ENCODE results near the gene SFSWAP.
"Not testable (repeated sequence)": the region's sequence is repeated elsewhere in the genome, so short reads cannot be mapped to it uniquely, and the experiment has no call there.

SFSWAP gene

GRCh38 chr12:131700271-131700670 lies 10.6 kb upstream of the SFSWAP start:
- Histone ChIP-seq H4K5ac (ENCODE audit: low read length) (no peak overlapping the region), H2BK15ac (replicated peaks; ENCODE audit: low read depth) (no peak overlapping the region), H3K18ac (ENCODE audit: low read length) (no peak overlapping the region), H2BK120ac (ENCODE audit: low read depth, low read length) (no peak overlapping the region), H3K4me2 (ENCODE audit: low read length) (no peak overlapping the region), H2AK5ac (ENCODE audit: low read length) (no peak overlapping the region), H3K79me2 (ENCODE audit: control insufficient read depth, insufficient read depth, low read length) (no peaks in the 10 kb centered on the region), H3K4me3 (ENCODE audit: low read length) (no peak overlapping the region), H3K23ac (ENCODE audit: low read length) (no peak overlapping the region), H4K8ac (ENCODE audit: low read depth, low read length) (no peak overlapping the region), H3K56ac (ENCODE audit: low read length) (no peak overlapping the region), H2BK5ac (ENCODE audit: low read length) (no peak overlapping the region), H3K36me3 (ENCODE audit: control insufficient read depth, insufficient read depth, low read length) (no peaks in the 10 kb centered on the region), H3K4me1 (ENCODE audit: control insufficient read depth, low read depth, low read length) (no peaks in the 10 kb centered on the region), H3K27ac (ENCODE audit: low read depth, low read length) (no peak overlapping the region), H3K9ac (ENCODE audit: low read length) (no peak overlapping the region), H3K79me1 (ENCODE audit: low read length) (no peaks in the 10 kb centered on the region), H3K27me3 (ENCODE audit: insufficient read depth, low read length, poor library complexity) (no peaks in the 10 kb centered on the region), H3K4ac (ENCODE audit: low read depth, low read length) (no peak overlapping the region)
- no peak for DNase-seq
- WGBS (ENCODE audit: extremely low coverage, insufficient coverage, low lambda C conversion rate): no CpG with 5 or more reads among the region's 8 CpGs

DNA sequence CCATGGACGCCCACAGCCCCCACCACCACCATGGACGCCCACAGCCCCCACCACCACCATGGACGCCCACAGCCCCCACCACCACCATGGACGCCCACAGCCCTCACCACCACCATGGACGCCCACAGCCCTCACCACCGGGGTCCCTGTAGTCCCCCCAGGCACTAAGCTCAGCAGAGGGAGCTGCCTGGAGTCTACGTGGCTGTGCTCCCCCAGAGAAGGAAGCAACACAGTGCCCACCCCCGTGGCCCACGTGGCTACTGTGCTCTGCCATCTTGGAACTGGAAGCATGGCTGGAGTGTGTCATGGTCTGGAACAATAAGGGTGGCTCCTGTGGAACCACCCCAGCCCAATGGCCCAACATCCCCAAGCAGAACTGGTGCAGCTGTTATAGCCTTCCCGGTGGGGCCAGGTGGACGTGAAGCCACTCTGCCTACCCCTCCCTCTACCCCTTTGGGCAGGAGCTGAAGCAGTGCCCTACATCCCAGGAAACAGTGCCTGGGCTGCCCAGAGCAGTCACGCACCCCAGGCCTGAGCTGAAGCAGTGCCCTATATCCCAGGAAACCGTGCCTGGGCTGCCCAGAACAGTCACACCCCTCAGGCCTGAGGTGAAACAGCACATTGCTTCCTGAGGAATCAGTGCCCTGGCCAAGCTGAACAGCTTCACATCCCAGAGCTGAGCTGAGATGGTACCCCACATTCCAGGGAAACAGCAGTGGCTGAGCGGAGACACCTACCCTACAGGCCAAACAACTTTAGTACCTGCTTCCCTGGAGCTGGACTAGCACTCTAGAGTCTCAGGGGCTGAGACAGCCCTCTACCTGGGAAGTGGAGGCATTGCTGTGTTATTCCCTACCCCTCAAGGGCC lies 9.0 kb upstream of the SFSWAP start:
- H3K79me2 ChIP-seq (ENCODE audit: control insufficient read depth, insufficient read depth, low read length): no peaks in the 10 kb centered on the region
- H2BK120ac ChIP-seq (ENCODE audit: low read depth, low read length): no peak overlapping the region
- no peak overlapping the region for H2BK5ac ChIP-seq (ENCODE audit: low read length)
- no CpG with 5 or more reads among the region's 14 CpGs for WGBS (ENCODE audit: extremely low coverage, insufficient coverage, low lambda C conversion rate)
- H4K5ac ChIP-seq (ENCODE audit: low read length): no peak overlapping the region
- H2AK5ac ChIP-seq (ENCODE audit: low read length): no peak overlapping the region
- no peak for DNase-seq
- no peak overlapping the region for H3K4me2 ChIP-seq (ENCODE audit: low read length)
- no peak overlapping the region for H4K8ac ChIP-seq (ENCODE audit: low read depth, low read length)
- H3K27me3 ChIP-seq (ENCODE audit: insufficient read depth, low read length, poor library complexity): no peaks in the 10 kb centered on the region
- H3K4me1 ChIP-seq (ENCODE audit: control insufficient read depth, low read depth, low read length): no peaks in the 10 kb centered on the region
- H2BK15ac ChIP-seq (replicated peaks; ENCODE audit: low read depth): no peak overlapping the region
- no peak overlapping the region for H3K27ac ChIP-seq (ENCODE audit: low read depth, low read length)
- no peaks in the 10 kb centered on the region for H3K79me1 ChIP-seq (ENCODE audit: low read length)
- no peak overlapping the region for H3K23ac ChIP-seq (ENCODE audit: low read length)
- no peak overlapping the region for H3K4me3 ChIP-seq (ENCODE audit: low read length)
- no peaks in the 10 kb centered on the region for H3K36me3 ChIP-seq (ENCODE audit: control insufficient read depth, insufficient read depth, low read length)
- no peak overlapping the region for H3K4ac ChIP-seq (ENCODE audit: low read depth, low read length)
- H3K9ac ChIP-seq (ENCODE audit: low read length): no peak overlapping the region
- no peak overlapping the region for H3K18ac ChIP-seq (ENCODE audit: low read length)
- no peak overlapping the region for H3K56ac ChIP-seq (ENCODE audit: low read length)

- Histone ChIP-seq H3K79me2 (ENCODE audit: control insufficient read depth, insufficient read depth, low read length) (no peaks in the 10 kb centered on the region), H3K27ac (ENCODE audit: low read depth, low read length) (no peak overlapping the region), H3K4me2 (ENCODE audit: low read length) (no peak overlapping the region), H4K8ac (ENCODE audit: low read depth, low read length) (no peak overlapping the region), H3K9ac (ENCODE audit: low read length) (no peak overlapping the region), H3K4me3 (ENCODE audit: low read length) (no peak overlapping the region), H3K4ac (ENCODE audit: low read depth, low read length) (no peak overlapping the region), H3K27me3 (ENCODE audit: insufficient read depth, low read length, poor library complexity) (no peaks in the 10 kb centered on the region), H3K79me1 (ENCODE audit: low read length) (no peaks in the 10 kb centered on the region), H3K56ac (ENCODE audit: low read length) (no peak overlapping the region), H2BK15ac (replicated peaks; ENCODE audit: low read depth) (no peak overlapping the region), H2BK120ac (ENCODE audit: low read depth, low read length) (no peak overlapping the region), H4K5ac (ENCODE audit: low read length) (no peak overlapping the region), H3K36me3 (ENCODE audit: control insufficient read depth, insufficient read depth, low read length) (no peaks in the 10 kb centered on the region), H2BK5ac (ENCODE audit: low read length) (no peak overlapping the region), H3K18ac (ENCODE audit: low read length) (no peak overlapping the region), H3K23ac (ENCODE audit: low read length) (no peak overlapping the region), H2AK5ac (ENCODE audit: low read length) (no peak overlapping the region), H3K4me1 (ENCODE audit: control insufficient read depth, low read depth, low read length) (no peaks in the 10 kb centered on the region)
- WGBS (ENCODE audit: extremely low coverage, insufficient coverage, low lambda C conversion rate): no CpG with 5 or more reads among the region's 3 CpGs
- DNase-seq: no peak
Observed at GRCh38 chr12:131702573-131702877, 8.4 kb upstream of the SFSWAP start.

- Histone ChIP-seq H3K79me2 (ENCODE audit: control insufficient read depth, insufficient read depth, low read length) (no peaks in the 10 kb centered on the region), H3K79me1 (ENCODE audit: low read length) (no peaks in the 10 kb centered on the region), H2AK5ac (ENCODE audit: low read length) (no peak overlapping the region), H2BK5ac (ENCODE audit: low read length) (no peak overlapping the region), H3K56ac (ENCODE audit: low read length) (no peak overlapping the region), H3K4me1 (ENCODE audit: control insufficient read depth, low read depth, low read length) (no peaks in the 10 kb centered on the region), H3K4ac (ENCODE audit: low read depth, low read length) (no peak overlapping the region), H4K8ac (ENCODE audit: low read depth, low read length) (no peak overlapping the region), H3K4me3 (ENCODE audit: low read length) (no peak overlapping the region), H2BK120ac (ENCODE audit: low read depth, low read length) (no peak overlapping the region), H4K5ac (ENCODE audit: low read length) (no peak overlapping the region), H3K27me3 (ENCODE audit: insufficient read depth, low read length, poor library complexity) (no peaks in the 10 kb centered on the region), H3K9ac (ENCODE audit: low read length) (no peak overlapping the region), H2BK15ac (replicated peaks; ENCODE audit: low read depth) (no peak overlapping the region), H3K23ac (ENCODE audit: low read length) (no peak overlapping the region), H3K4me2 (ENCODE audit: low read length) (no peak overlapping the region), H3K27ac (ENCODE audit: low read depth, low read length) (no peak overlapping the region), H3K18ac (ENCODE audit: low read length) (no peak overlapping the region), H3K36me3 (ENCODE audit: control insufficient read depth, insufficient read depth, low read length) (no peaks in the 10 kb centered on the region)
- DNase-seq: no peak
Observed at GRCh38 chr12:131703161-131703560, 7.7 kb upstream of the SFSWAP start.

- Histone ChIP-seq H3K23ac (ENCODE audit: low read length) (no peak overlapping the region), H4K5ac (ENCODE audit: low read length) (no peak overlapping the region), H3K4me3 (ENCODE audit: low read length) (no peak overlapping the region), H2BK15ac (replicated peaks; ENCODE audit: low read depth) (no peak overlapping the region), H2BK120ac (ENCODE audit: low read depth, low read length) (no peak overlapping the region), H3K79me1 (ENCODE audit: low read length) (no peaks in the 10 kb centered on the region), H3K27ac (ENCODE audit: low read depth, low read length) (no peak overlapping the region), H3K79me2 (ENCODE audit: control insufficient read depth, insufficient read depth, low read length) (no peaks in the 10 kb centered on the region), H2BK5ac (ENCODE audit: low read length) (no peak overlapping the region), H3K36me3 (ENCODE audit: control insufficient read depth, insufficient read depth, low read length) (no peaks in the 10 kb centered on the region), H3K18ac (ENCODE audit: low read length) (no peak overlapping the region), H3K9ac (ENCODE audit: low read length) (no peak overlapping the region), H3K4ac (ENCODE audit: low read depth, low read length) (no peak overlapping the region), H4K8ac (ENCODE audit: low read depth, low read length) (no peak overlapping the region), H3K56ac (ENCODE audit: low read length) (no peak overlapping the region), H3K4me1 (ENCODE audit: control insufficient read depth, low read depth, low read length) (no peaks in the 10 kb centered on the region), H3K4me2 (ENCODE audit: low read length) (no peak overlapping the region), H3K27me3 (ENCODE audit: insufficient read depth, low read length, poor library complexity) (no peaks in the 10 kb centered on the region), H2AK5ac (ENCODE audit: low read length) (no peak overlapping the region)
- WGBS (ENCODE audit: extremely low coverage, insufficient coverage, low lambda C conversion rate): no CpG with 5 or more reads among the region's 2 CpGs
- DNase-seq: no peak
Observed at GRCh38 chr12:131704509-131704908, 6.4 kb upstream of the SFSWAP start.

DNA sequence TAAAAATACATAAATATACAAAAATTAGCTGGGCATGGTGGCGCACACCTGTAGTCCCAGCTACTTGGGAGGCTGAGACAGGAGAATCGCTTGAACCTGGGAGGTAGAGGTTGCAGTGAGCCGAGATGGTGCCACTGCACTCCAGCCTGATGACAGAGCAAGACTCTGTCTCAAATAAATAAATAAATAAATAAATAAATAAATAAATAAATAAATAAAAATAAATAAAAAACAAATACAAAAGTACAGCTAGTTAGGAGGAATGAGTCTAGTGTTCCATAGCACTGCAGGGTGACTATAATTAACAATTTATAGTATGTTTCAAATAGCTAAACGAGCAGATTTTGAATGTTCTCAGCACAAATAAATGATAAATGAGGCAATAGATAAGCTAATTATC lies 4.2 kb upstream of the SFSWAP start:
- not testable (repeated sequence) for H3K56ac ChIP-seq (ENCODE audit: low read length); H4K5ac ChIP-seq (ENCODE audit: low read length); H3K36me3 ChIP-seq (ENCODE audit: control insufficient read depth, insufficient read depth, low read length); DNase-seq; H3K4me3 ChIP-seq (ENCODE audit: low read length); H3K18ac ChIP-seq (ENCODE audit: low read length); H3K79me2 ChIP-seq (ENCODE audit: control insufficient read depth, insufficient read depth, low read length); H4K8ac ChIP-seq (ENCODE audit: low read depth, low read length); H3K4me2 ChIP-seq (ENCODE audit: low read length); H3K4me1 ChIP-seq (ENCODE audit: control insufficient read depth, low read depth, low read length); H3K27me3 ChIP-seq (ENCODE audit: insufficient read depth, low read length, poor library complexity); H3K4ac ChIP-seq (ENCODE audit: low read depth, low read length); H2AK5ac ChIP-seq (ENCODE audit: low read length); H2BK5ac ChIP-seq (ENCODE audit: low read length); H3K27ac ChIP-seq (ENCODE audit: low read depth, low read length); H3K23ac ChIP-seq (ENCODE audit: low read length); H2BK15ac ChIP-seq (replicated peaks; ENCODE audit: low read depth); H3K79me1 ChIP-seq (ENCODE audit: low read length); H2BK120ac ChIP-seq (ENCODE audit: low read depth, low read length); H3K9ac ChIP-seq (ENCODE audit: low read length)
- no CpG with 5 or more reads among the region's 4 CpGs for WGBS (ENCODE audit: extremely low coverage, insufficient coverage, low lambda C conversion rate)

Data from mesendoderm (in vitro differentiated cells).